HG02943 (cell line): Measurements from ENCODE around the gene ABI3BP.

Source experiments
- ATAC-seq: cut with Tn5 transposase; IDR thresholded peaks from one replicate; pipeline ENCODE4 v1.9.1; 2021; ENCODE audit warnings: mild to moderate bottlenecking, low read depth, moderate library complexity; ENCODE audit not compliant: unreplicated experiment

Gene ABI3BP

DNA sequence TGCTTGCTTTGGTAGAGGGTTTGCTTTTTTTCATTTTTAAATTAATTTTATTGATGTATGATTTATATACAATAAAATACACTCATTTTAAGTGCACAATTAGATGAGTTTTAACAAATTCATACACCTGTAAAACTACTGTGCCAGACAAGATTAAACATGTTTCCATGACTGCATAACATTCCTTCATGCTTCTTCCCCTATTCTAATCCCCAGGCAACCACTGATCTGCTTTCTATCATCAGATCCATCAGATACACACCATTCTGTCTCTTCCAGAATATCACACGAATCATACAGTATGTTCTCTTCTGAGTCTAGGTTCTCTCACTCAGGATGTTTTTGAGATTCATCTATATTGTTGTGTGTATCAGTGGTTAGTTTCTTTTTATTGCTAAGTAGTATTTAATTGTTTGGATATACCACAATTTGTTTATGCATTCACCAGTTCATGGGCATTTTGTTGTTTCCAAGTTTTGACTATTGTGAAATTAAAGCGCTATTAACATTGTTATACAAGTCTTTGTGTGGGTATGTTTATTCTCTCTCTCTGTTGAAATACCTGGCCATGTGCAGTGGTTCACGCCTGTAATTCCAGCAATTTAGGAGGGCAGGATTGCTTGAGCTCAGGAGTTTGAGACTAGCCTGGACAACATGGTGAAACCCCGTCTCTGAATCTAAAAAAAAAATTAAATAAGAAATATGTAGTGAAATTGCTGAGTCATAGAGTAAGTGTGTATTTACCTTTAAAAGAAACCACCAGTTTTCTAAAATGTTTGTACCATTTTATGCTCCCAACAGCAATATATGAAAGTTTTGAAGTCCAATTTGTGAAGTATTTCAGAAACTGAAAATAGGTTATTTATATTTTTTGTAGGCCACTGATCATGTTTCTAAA is 290.9 kb downstream of the ABI3BP start:
- ATAC-seq = no peak

DNA sequence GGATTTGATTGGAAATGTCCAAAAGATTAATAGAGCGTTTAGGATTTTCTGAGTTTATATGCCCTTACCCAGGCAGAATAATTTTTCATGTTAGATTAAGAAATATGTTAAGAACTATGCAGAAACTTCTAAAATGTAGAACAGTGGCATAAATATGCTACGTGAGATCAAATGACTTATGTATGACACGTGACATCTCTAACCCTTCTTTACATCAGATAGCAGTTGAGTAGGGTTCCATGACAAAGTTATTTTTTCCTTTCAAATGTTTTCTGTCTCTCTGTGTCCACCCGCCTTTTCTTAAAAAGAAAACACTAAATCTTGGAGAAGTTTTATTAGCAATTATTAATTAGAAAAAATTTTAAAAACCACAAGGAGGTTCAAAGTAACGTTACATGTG is 292.5 kb downstream of the ABI3BP start:
- no peak for ATAC-seq
